GM21825 (cell line): ENCODE data around the gene TYR.
"Not testable (repeated sequence)": the region's sequence is repeated elsewhere in the genome, so short reads cannot be mapped to it uniquely, and the experiment has no call there.

Experiments
- ATAC-seq: cut with Tn5 transposase; IDR thresholded peaks from one replicate; pipeline ENCODE4 v1.9.1; 2021; ENCODE audit warnings: mild to moderate bottlenecking, moderate library complexity; ENCODE audit not compliant: unreplicated experiment

TYR gene

DNA sequence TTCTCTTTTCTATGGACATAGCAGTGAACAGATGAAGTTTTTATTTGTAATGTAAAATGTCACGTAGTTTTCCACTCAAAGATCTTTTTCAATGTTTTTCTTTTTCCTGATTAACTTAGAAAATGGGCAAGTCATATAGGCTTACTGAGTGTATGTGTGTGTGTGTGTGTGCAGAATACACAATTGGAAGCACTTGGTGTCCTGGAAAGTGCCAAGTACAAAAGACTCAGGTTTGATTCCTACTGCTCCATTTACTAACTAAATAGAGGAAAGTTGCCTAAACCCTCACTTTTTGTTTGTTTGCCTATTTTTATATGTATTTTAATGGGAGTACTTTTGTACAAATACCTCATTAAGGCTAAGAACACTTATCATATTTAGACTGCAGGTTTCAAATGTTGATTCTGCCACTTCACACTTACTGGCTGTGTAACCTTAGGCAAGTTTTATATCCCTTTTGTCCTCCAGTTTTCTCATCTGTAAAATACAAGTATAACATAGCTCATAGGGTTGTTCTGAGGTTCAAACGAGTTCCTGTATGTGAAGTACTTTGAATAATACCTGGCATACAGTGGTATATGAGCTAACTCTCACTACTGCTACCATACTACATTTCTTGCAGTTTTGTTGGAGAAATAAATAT is 90.1 kb downstream of the TYR start:
- no peak for ATAC-seq

DNA sequence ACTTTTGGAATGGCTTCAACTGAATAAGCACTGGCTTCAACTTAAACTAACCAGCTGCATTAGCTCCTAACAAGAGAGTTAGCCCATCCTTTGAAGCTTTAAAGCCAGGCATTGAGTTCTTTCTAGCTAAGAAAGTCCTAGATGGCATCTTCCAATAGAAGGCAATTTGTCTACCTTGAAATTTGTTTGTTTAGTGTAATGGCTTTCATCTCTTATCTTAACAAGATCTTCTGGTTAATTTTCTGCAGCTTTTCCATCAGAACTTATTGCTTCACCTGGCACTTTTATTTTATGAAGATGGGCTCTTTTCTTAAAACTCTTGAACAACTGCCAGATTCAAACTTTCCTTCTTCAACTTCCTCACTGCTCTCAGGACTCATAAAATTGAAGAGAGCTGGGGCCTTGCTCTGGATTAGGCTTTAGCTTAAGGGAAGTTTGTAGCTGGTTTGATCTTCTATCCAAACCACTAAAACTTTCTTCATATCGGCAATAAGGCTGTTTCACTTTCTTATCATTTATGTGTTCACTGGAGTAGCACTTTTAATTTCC is 94.9 kb downstream of the TYR start:
- ATAC-seq: not testable (repeated sequence)

DNA sequence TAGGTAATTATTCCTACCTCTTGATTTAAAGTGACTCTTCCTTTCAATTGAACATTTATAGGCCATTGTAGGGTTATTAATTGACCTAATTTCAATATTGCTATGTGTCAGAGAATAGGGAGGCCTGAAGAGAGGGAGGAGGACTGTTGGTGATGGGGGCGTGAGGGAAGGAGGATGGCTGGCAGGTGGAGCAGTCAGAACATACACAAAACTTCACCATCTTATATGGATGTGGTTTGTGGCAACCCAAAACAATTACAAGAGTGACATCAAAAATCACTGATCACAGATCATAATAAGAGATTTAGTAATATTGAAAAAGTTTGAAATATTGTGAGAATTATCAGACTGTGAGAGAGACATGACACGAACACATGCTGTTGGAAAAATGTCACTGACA is 95.5 kb downstream of the TYR start:
- ATAC-seq: not testable (repeated sequence)

DNA sequence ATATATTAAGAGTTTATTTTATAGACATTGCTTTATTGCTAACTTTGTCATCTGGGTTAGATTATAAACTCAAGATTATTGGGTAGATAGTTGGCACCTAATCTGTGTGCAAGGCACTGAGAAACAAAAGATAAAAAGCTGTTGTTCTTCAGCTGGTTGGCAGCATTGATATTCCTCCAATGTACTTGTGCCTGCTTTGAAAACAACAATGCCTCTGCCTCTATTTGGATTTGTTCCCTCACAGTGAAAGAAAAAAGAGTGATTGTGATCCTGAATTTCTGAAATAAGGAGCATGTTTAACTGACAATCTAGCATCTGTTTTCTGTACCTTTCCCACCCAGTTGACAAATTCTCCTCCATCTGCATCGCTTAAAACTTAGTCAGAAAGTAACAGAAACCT is 98.3 kb downstream of the TYR start:
- ATAC-seq: no peak

DNA sequence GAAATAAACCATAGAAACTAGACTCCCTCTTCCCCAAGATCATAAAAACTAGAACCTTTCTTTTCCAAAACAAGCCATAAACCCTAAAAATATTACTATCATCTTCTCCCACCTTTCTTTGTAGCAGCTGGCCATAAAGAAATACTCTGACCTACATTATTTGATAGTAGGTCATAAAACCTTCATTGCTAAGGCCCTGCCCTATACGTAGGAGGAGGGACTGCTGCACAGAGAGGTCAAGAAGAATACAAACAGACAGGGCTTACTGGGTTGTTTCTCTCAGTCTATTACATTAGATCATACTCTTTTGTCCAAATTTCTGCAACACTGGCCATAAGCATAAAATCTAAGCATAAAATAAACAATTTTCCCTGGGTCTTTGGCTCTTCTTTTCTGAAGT is 101.5 kb downstream of the TYR start:
- ATAC-seq: no peak

DNA sequence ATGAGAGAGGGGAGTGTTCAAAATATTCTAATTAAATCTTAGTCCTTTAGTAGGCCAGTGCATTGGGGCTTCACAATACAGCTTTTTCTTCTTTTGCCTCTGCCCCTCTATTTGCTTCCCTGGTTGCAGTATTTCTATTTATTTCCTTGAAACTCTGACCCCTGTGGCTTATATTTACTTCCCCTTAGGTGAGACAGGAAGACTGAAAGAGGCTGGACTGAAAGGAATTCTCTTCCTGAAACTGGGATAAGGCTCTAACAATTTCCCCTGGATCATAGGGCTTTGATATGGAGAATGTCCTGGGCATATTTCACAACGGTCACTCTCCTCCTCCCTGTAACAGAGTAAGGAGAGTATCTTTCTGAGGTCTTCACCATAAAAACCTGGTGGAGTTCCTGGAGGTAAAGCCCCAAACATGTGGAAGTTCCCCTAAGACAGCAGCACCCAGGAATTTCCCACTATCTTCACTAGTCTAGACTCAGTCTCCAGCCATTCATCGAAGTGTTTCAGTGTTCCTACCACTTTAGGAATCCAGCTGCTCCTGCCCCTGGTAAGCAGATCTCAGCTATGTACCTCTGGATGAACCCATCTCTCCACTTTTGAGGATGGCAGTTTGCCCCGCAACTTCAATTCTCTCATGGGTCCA is 103.5 kb downstream of the TYR start:
- ATAC-seq: not testable (repeated sequence)

DNA sequence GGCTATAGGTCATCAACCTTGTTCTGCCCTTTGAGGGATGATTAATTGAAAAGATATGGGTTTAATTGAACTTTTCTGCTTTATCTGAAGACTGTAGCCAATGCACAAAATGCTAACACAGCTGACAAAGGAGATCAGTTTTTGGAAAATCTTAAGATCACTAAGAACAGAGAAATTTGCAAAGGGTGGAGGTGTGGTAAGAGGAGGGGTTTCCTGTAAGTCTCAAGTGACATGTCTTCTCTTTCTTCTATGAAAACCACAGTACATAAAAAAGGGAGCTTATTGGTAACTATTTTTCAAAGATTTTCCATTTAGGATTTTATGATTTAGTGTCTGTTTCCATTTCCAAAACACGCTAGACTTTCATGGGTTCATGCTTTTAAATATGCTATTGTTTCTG is 108.9 kb downstream of the TYR start:
- not testable (repeated sequence) for ATAC-seq

DNA sequence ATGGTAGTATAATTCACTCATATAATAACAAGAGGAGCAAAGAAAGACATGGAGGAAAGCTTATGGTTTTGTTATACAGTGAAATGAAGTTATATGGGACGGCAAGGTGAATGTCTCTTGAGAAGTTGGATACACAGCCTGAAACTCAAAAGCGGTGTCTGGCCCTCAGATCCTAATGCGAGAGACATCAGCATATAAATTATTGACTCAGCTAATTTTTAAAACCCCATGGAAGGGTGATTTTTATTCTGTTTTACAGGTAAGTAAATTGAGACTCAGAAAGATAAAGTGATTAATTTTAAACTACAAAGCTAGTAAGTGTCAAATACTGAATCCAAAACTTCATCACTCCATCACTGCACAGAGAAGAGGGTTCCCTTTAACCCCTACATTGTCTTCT is 110.3 kb downstream of the TYR start:
- not testable (repeated sequence) for ATAC-seq

DNA sequence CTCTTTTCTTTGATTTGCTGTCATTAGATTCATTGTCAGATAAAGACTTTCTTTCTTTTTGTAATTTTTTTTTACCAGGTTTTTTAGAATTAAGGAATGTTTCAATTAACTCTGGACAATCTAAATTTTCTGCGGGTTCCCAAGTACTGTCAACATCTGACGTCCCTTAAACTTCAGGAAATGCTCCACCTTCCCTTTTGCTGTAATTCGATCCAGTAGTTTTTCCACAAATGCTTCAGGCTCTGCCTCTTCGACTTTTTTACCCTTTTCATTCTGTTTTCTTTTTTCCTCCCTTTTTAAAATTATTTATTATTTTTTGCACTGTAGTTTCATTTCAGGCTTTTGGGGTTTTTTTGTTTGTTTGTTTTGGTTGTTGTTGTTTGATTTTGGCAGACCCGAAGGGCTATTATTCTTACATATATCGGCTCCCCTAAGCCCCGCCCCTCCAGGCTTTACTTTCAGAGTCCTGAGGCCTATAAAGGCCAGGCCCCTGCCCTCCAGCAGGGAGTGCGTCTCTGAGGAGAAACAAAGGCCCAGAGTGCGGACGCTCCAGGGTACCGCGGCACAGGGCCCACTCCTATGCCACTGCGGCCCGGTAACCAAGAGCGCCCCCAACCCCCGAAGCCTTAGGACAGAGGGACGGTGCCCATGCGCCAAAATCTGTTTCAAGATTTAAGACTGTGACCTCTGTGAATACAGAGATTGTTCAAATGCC is 116.4 kb downstream of the TYR start:
- ATAC-seq: no peak

DNA sequence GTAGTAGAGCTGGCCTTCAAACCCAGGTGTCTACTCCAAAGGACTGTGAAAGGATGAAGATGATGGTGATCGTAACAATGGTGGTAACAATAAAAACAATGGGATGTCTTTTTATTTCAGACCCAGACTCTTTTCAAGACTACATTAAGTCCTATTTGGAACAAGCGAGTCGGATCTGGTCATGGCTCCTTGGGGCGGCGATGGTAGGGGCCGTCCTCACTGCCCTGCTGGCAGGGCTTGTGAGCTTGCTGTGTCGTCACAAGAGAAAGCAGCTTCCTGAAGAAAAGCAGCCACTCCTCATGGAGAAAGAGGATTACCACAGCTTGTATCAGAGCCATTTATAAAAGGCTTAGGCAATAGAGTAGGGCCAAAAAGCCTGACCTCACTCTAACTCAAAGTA is 117.3 kb downstream of the TYR start:
- not testable (repeated sequence) for ATAC-seq

DNA sequence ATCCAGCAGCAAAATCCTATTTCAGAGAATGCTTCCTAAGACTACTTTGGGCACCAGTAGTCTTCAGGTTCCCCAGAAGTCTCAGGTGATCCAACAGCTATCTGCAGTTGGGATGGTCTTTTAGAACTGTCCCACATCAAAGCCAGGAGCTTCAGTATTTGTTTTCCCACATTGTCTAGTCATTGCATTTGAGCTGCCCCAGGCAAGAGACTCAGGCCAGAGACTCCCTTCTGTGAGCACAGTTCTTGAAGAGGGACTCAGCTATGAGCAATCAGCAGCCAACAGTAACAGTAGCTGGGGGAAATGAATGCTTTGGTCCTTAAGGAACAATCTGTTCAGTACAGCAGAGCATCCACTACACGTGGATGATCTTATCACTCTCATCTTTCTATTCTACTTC is 125.4 kb downstream of the TYR start:
- not testable (repeated sequence) for ATAC-seq

DNA sequence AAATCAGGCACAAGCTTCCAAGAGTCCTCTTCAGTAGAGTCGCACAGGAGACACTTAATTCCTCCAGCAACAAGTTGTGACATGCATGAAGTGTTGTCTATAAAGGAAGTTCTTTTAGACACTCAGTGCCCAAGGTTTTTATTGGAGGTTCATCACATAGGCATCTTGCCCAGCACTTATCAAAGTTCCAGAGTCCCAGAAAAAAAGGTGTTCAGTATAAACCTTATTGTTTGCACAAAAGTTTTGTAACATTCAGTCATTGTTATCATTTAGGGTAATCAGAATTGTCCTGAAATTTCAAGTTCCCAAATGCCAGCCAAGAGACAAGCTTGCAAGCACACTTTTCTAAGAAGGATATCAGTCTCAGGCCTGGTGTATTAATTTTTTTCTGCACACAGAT is 130.6 kb downstream of the TYR start:
- not testable (repeated sequence) for ATAC-seq

DNA sequence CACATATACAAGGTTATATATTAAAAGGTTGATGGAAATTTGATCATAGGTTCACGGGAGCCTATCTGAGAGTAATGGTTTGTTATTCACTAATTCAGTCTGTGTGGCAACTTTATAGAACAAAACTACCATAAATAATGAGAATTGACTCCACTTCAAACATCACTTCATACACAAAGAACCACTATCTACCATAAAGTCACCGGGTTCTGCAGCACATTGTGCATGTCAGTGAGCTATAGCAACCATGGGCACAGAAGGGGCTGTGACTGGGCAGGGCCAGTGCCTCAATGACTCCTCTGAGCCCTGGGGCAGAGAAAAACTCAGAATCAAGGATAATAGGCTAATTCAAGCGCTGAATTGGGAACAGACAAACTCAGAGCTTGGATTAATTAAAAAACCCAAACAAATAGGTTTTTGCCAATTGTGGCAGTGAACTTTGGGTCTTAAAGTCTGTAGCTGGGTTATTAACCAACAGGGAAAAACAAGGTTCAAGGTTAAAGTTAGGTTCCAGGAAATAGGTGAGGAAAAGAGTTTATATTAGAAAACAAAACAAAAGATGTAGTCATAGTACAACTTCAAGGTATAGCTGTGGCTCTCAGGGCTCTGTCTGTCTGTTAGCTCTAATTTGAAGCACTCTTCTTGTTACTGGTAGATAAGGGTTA is 131.8 kb downstream of the TYR start:
- ATAC-seq: not testable (repeated sequence)

DNA sequence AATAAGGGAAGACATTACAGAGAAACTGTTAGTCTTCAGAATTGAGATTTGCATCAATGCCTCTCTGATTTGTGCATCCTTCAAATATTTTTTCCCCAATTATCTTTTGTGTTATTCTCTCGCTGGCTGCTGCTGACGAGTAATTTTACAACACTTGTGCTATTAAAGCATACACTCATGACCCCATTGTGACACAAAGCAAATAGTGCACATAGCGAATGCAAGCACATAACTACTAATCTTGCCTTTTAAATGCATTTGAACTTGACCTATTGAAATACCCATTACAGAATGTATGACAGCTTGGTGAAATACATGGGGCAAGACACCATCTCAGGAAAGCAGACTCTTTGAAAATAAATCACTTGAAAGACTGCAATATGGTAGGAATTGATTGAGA is 132.9 kb downstream of the TYR start:
- not testable (repeated sequence) for ATAC-seq

DNA sequence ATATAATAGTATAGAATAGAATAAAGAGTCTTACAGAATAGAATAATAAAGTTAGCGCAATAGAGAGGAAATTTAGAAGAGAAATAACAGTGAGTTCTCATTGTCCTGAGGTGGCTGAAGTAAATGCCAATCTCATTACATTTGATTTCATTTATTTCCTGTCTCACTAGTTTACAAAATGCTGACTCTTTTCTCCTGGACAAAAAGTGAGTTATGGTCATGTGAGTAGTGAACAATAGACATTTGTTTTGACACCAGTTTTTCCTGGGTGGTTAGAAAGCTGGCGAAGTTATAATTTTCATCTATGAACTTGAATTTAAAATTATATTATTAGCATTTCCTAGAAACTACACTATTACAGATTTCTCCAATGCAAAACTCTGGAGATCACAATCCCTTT is 143.7 kb downstream of the TYR start:
- ATAC-seq: no peak

DNA sequence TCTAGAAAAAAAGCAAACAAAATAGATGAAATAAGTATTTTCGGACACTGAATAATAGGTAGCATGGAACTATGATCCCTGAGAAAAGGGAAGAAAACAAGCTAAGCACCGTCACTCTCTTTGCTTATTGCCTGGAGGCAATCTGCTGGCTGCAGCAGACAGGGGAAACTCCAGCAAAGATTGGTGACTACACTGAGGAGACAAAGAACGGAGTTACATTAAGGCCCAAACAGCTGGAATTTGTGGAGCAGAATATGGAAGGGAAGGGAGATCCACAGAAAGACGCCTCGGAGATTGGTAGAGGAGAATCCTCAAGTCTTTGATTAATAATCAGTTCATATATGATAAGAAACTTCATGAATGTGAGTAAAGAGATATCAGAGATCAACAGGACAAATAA is 150.2 kb downstream of the TYR start:
- ATAC-seq: no peak

DNA sequence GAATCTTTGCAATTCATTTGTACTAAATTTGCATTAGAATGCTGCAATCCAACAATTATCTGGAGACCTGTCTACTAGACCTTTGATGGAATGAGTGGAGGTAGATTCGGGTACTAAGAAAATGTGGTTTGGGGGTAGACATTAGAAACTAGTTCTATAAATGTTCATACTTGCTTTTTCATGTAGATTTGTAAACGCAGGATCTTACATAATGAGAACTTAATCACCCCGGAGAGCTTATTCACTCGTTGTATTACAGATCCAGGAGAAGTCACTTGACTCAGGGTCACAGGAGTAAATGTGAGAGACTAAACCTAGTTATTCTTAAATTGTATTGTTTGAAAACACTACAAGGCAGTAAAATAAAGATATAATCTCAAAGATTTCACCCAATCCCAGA is 154.3 kb downstream of the TYR start:
- ATAC-seq: not testable (repeated sequence)

DNA sequence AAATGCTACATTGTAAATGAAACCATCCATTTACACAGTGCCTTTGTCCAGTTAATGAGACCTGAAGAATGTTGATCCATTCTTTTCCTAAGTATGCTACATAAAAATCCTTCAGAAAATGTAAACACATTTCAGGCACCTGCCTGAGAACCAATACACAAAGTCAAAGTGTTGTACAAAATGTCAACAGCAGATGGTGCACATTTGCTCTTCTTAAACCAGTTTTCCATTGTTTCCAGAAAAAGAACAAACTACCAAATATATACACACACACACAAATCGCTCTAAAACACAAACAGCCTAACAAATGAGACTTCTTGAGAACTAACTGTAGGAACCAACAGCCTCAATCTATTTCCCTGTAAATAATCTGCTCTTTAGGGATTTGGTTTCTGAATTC is 156.0 kb downstream of the TYR start:
- ATAC-seq: not testable (repeated sequence)

DNA sequence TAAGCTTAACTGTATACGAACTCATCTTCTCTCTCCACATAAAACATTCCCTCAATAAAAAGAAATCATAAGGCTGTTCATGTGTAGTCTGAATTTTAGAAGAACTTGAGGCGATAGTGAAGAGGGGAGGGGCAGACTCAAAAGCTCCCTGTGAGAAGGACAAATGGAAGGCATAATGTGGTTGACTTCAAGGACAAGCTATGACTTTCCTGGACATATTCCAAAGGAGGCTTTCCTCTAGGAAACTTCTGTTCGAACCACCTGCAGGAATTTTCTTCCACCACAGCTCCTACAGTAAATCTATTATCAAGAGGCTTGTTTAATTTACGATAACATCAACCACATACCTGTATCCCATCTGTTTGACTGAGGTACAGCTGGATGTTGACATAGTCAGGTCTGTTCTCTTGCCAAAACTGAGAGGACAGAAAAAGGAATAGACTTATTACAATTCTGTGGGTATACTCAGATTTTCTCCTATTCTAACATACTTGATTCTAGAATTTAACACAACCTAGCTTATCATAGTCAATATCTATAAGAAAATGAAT is 159.5 kb downstream of the TYR start:
- ATAC-seq: not testable (repeated sequence)

DNA sequence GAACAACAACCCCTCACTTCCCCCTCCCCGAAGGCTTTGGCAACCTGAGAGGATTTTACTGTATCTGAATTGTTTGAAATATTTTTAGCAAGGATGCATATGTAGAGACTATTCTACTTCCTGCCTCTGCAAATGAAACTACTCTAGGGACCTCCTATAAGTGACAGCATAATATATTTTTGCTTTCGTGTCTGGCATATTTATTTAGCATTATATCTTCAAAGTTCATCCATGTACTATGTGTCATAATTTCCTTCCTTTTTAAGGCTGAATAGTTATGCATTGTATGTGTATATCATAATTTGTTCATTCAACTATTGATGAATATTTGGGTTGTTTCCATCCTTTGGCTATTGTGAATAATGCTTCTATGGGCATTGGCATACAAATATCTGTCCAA is 160.4 kb downstream of the TYR start:
- not testable (repeated sequence) for ATAC-seq

DNA sequence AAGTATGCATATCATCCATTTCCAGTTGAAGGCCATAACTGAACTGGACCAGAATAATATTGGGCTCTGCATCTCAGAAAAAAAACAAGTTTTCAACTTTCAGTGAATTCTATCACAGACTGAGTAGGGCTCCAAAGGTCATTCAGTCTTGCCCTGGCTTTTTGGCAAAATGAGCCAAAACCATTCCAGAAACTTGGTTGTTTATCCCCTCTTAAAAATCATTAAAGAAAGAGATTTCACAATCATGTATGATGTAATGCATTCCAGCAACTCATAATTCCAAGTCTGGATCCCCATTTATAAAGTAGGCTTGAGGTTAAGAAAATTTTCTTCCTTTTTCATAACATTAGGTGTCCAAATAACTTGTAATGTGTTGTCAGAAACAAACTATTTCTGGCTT is 162.8 kb downstream of the TYR start:
- ATAC-seq: not testable (repeated sequence)
